Measurements from ENCODE around the gene BMAL2.

DNA sequence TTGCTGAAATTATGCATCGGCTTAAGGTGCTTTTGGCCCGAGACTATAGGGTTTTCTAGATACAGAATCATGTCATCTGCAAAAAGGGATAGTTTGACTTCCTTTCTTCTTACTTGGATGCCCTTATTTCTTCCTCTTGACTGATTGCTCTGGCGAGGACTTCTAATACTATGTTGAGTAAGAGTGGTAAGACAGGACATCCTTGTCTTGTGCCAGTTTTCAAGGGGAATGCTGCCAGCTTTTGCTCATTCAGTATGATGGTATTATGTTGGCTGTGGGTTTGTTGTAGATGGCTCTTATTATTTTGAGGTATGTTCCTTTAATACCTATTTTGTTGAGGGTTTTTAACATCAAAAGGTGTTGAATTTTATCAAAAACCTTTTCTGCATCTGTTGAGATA, 8.3 kb downstream of the BMAL2 start:
- TF ChIP-seq CTCF (IDR thresholded peaks at IDR 0.05; ENCODE audit: insufficient read depth, low read length): no peak
- TF ChIP-seq POLR2AphosphoS5 (IDR thresholded peaks at IDR 0.05; ENCODE audit: low read depth): no peak
- TF ChIP-seq GABPA (IDR thresholded peaks at IDR 0.05; ENCODE audit: low read depth): no peak
- TF ChIP-seq, protein P1, sequence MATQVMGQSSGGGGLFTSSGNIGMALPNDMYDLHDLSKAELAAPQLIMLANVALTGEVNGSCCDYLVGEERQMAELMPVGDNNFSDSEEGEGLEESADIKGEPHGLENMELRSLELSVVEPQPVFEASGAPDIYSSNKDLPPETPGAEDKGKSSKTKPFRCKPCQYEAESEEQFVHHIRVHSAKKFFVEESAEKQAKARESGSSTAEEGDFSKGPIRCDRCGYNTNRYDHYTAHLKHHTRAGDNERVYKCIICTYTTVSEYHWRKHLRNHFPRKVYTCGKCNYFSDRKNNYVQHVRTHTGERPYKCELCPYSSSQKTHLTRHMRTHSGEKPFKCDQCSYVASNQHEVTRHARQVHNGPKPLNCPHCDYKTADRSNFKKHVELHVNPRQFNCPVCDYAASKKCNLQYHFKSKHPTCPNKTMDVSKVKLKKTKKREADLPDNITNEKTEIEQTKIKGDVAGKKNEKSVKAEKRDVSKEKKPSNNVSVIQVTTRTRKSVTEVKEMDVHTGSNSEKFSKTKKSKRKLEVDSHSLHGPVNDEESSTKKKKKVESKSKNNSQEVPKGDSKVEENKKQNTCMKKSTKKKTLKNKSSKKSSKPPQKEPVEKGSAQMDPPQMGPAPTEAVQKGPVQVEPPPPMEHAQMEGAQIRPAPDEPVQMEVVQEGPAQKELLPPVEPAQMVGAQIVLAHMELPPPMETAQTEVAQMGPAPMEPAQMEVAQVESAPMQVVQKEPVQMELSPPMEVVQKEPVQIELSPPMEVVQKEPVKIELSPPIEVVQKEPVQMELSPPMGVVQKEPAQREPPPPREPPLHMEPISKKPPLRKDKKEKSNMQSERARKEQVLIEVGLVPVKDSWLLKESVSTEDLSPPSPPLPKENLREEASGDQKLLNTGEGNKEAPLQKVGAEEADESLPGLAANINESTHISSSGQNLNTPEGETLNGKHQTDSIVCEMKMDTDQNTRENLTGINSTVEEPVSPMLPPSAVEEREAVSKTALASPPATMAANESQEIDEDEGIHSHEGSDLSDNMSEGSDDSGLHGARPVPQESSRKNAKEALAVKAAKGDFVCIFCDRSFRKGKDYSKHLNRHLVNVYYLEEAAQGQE (IDR thresholded peaks at IDR 0.05; ENCODE audit: insufficient replicate concordance, low read depth): no peak
- TF ChIP-seq SPI1 (IDR thresholded peaks at IDR 0.05; ENCODE audit: borderline replicate concordance, low read depth): no peak
